ENCODE measurements around the gene COG1. TPM values are rescaled to one million over a fixed set of nuclear protein-coding genes. Genes with fewer than 3 reads are reported as not detected.
A peak's percentile ranks its signal among the peaks of the same experiment; 100 is the strongest.
"Not testable (repeated sequence)": the region's sequence is repeated elsewhere in the genome, so short reads cannot be mapped to it uniquely, and the experiment has no call there.

COG1 gene, protein sequence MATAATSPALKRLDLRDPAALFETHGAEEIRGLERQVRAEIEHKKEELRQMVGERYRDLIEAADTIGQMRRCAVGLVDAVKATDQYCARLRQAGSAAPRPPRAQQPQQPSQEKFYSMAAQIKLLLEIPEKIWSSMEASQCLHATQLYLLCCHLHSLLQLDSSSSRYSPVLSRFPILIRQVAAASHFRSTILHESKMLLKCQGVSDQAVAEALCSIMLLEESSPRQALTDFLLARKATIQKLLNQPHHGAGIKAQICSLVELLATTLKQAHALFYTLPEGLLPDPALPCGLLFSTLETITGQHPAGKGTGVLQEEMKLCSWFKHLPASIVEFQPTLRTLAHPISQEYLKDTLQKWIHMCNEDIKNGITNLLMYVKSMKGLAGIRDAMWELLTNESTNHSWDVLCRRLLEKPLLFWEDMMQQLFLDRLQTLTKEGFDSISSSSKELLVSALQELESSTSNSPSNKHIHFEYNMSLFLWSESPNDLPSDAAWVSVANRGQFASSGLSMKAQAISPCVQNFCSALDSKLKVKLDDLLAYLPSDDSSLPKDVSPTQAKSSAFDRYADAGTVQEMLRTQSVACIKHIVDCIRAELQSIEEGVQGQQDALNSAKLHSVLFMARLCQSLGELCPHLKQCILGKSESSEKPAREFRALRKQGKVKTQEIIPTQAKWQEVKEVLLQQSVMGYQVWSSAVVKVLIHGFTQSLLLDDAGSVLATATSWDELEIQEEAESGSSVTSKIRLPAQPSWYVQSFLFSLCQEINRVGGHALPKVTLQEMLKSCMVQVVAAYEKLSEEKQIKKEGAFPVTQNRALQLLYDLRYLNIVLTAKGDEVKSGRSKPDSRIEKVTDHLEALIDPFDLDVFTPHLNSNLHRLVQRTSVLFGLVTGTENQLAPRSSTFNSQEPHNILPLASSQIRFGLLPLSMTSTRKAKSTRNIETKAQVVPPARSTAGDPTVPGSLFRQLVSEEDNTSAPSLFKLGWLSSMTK
- 10 to 100 TPM; 13.4 to 68.9 (median 25.9) TPM for total RNA-seq
- 10 to 100 TPM; 11.6 to 18.0 (median 15.4) TPM for polyA plus RNA-seq
- long read RNA-seq, donor 1, result 0 reads
- long read RNA-seq, donor 2, partial matches to known transcripts, result 0 of 3 reads
- long read RNA-seq, donor 2, other reads (novel, unspliced or antisense), result 0 of 3 reads
- long read RNA-seq, donor 3, partial matches to known transcripts, result 0 of 1 reads
- long read RNA-seq, donor 3, other reads (novel, unspliced or antisense), result 0 of 1 reads
- long read RNA-seq, donor 4, result 0 reads
- long read RNA-seq, donor 5, full-length matches to known transcripts, result 5 of 5 reads
- long read RNA-seq, donor 5, partial matches to known transcripts, result 0 of 5 reads
- long read RNA-seq, donor 5, other reads (novel, unspliced or antisense), result 0 of 5 reads
- long read RNA-seq, donor 6, transcript COG1-201 (14 exons, 3,079 nt), result major isoform, 6 of 10 reads
- long read RNA-seq, donor 6, partial matches to known transcripts, result 0 of 10 reads
- long read RNA-seq, donor 6, other reads (novel, unspliced or antisense), result 0 of 10 reads
- long read RNA-seq, donor 7, full-length matches to known transcripts, result 4 of 4 reads
- long read RNA-seq, donor 7, partial matches to known transcripts, result 0 of 4 reads
- long read RNA-seq, donor 7, other reads (novel, unspliced or antisense), result 0 of 4 reads
- long read RNA-seq, donor 8, partial matches to known transcripts, result 0 of 2 reads
- long read RNA-seq, donor 8, other reads (novel, unspliced or antisense), result 0 of 2 reads
- long read RNA-seq, donor 9, partial matches to known transcripts, result 0 of 3 reads
- long read RNA-seq, donor 9, other reads (novel, unspliced or antisense), result 0 of 3 reads
- long read RNA-seq, donor 10, partial matches to known transcripts, result 0 of 3 reads
- long read RNA-seq, donor 10, other reads (novel, unspliced or antisense), result 0 of 3 reads

GRCh38 chr17:73192894-73193701 lies at the start of gene COG1:
Gene COG1, plus strand, starts transcription at chr17:73193055. Its CDS starts 15 bp downstream, at chr17:73193070.
- WGBS, 5 donors, result 0 to 1% (median 1%) methylated on average over 14 to 78 of the region's 84 CpGs
- Histone ChIP-seq H3K9me3 (no peaks in the 10 kb centered on the region), H3K27me3 (no peaks in the 10 kb centered on the region), H3K36me3 (peaks cover 16 to 21% (median 19%) of the 10 kb centered on the region in 4 donors), H3K4me3 (peak within 1 kb of the TSS; percentile 89 to 99 (median 93)), H3K4me1 (peaks cover 9 to 42% (median 30%) of the 10 kb centered on the region in 4 donors), H3K27ac (peak within 1 kb of the TSS; percentile 88 to 96 (median 93))
- no peak for TF ChIP-seq POLR2A (IDR thresholded peaks at IDR 0.05)
- peak; percentile 1 to 55 (median 18) for TF ChIP-seq POLR2AphosphoS5 (IDR thresholded peaks at IDR 0.05)
- TF ChIP-seq, protein P1, sequence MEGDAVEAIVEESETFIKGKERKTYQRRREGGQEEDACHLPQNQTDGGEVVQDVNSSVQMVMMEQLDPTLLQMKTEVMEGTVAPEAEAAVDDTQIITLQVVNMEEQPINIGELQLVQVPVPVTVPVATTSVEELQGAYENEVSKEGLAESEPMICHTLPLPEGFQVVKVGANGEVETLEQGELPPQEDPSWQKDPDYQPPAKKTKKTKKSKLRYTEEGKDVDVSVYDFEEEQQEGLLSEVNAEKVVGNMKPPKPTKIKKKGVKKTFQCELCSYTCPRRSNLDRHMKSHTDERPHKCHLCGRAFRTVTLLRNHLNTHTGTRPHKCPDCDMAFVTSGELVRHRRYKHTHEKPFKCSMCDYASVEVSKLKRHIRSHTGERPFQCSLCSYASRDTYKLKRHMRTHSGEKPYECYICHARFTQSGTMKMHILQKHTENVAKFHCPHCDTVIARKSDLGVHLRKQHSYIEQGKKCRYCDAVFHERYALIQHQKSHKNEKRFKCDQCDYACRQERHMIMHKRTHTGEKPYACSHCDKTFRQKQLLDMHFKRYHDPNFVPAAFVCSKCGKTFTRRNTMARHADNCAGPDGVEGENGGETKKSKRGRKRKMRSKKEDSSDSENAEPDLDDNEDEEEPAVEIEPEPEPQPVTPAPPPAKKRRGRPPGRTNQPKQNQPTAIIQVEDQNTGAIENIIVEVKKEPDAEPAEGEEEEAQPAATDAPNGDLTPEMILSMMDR (IDR thresholded peaks at IDR 0.05), result no peak
- DNase-seq, result peak; percentile 91 to 97
- intact Hi-C loops (cut with DNase I; ENCODE audit: low total_unique reads), result no loop called here

DNA sequence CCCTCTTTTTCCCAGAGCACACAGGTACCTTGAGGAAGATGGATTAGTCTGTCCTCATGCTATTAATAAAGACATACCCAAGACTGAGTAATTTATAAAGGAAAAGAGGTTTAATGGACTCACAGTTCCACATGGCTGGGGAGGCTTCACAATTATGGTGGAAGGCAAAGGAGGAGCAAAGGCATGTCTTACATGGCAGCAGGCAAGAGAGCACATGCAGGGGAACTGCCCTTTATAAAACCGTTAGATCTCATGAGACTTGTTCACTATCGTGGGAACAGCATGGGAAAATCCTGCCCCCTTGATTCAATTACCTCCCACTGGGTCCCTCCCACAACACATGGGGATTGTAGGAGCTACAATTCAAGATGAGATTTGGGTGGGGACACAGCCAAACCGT lies 48.6 kb upstream of the COG1 start:
- DNase-seq; H3K4me1 ChIP-seq; intact Hi-C loops (cut with DNase I; ENCODE audit: low total_unique reads); H3K27ac ChIP-seq; H3K4me3 ChIP-seq; H3K36me3 ChIP-seq: not testable (repeated sequence)
- Histone ChIP-seq H3K27me3 (peaks cover 0 to 16% (median 0%) of the 10 kb centered on the region in 3 donors), H3K9me3 (peaks cover 0 to 22% (median 10%) of the 10 kb centered on the region in 4 donors)
- 85 to 93% (median 90%) methylated on average over 3 of the region's 3 CpGs for WGBS, 5 donors

GRCh38 chr17:73145641-73146040 lies 47.2 kb upstream of the COG1 start:
- no peaks in the 10 kb centered on the region for H3K36me3 ChIP-seq
- no peak for TF ChIP-seq POLR2A (IDR thresholded peaks at IDR 0.05)
- TF ChIP-seq POLR2AphosphoS5 (IDR thresholded peaks at IDR 0.05), result no peak
- TF ChIP-seq EP300 (IDR thresholded peaks at IDR 0.05), result no peak
- TF ChIP-seq, protein P1 (IDR thresholded peaks at IDR 0.05), result no peak
- H3K9me3 ChIP-seq, result peaks cover 0 to 22% (median 10%) of the 10 kb centered on the region in 4 donors
- peaks cover 0 to 13% (median 0%) of the 10 kb centered on the region in 3 donors for H3K27me3 ChIP-seq
- H3K4me1 ChIP-seq, result no peaks in the 10 kb centered on the region
- intact Hi-C loops (cut with DNase I; ENCODE audit: low total_unique reads), result no loop called here
- no peak overlapping the region for H3K27ac ChIP-seq
- 73 to 95% (median 84%) methylated on average over 2 of the region's 2 CpGs for WGBS, 5 donors
- no peak for DNase-seq
- H3K4me3 ChIP-seq, result no peak overlapping the region

GRCh38 chr17:73147791-73148190 lies 45.1 kb upstream of the COG1 start:
- H3K27ac ChIP-seq; intact Hi-C loops (cut with DNase I; ENCODE audit: low total_unique reads); H3K27me3 ChIP-seq; H3K36me3 ChIP-seq; DNase-seq; H3K4me3 ChIP-seq: not testable (repeated sequence)
- H3K4me1 ChIP-seq, result peaks cover 0 to 19% (median 8%) of the 10 kb centered on the region in 4 donors
- 30 to 90% (median 71%) methylated on average over 5 to 11 of the region's 11 CpGs for WGBS, 5 donors
- H3K9me3 ChIP-seq, result peaks cover 0 to 22% (median 10%) of the 10 kb centered on the region in 4 donors
